Ishikawa (cell line): ENCODE measurements around the gene GNA15.

Experiments
- CEBPB ChIP-seq: IDR thresholded peaks from 2 replicates; pipeline ENCODE4 v1.6.1; 2012
- CREB1 ChIP-seq: IDR thresholded peaks from 2 replicates; pipeline ENCODE4 v1.6.1; 2012; ENCODE audit warnings: low read depth
- EGR1 ChIP-seq: IDR thresholded peaks from 2 replicates; pipeline ENCODE4 v1.6.1; 2012
- EP300 ChIP-seq: IDR thresholded peaks from 2 replicates; pipeline ENCODE4 v1.6.1; 2012; ENCODE audit warnings: borderline replicate concordance
- FOXM1 ChIP-seq: IDR thresholded peaks from 2 replicates; pipeline ENCODE4 v1.6.1; 2012; ENCODE audit warnings: low read depth, borderline replicate concordance
- MAX ChIP-seq: IDR thresholded peaks from 2 replicates; pipeline ENCODE4 v1.6.1; 2012
- NFIC ChIP-seq: IDR thresholded peaks from 2 replicates; pipeline ENCODE4 v1.6.1; 2012
- RAD21 ChIP-seq: IDR thresholded peaks from 2 replicates; pipeline ENCODE4 v1.6.1; 2012; ENCODE audit warnings: low read depth
- REST ChIP-seq: IDR thresholded peaks from 2 replicates; pipeline ENCODE4 v1.6.1; 2012; ENCODE audit warnings: low read depth, mild to moderate bottlenecking
- TAF1 ChIP-seq: IDR thresholded peaks from 2 replicates; pipeline ENCODE4 v1.6.1; 2012; ENCODE audit warnings: low read depth, mild to moderate bottlenecking
- TCF12 ChIP-seq: IDR thresholded peaks from 2 replicates; pipeline ENCODE4 v1.6.1; 2012; ENCODE audit warnings: low read depth
- TEAD4 ChIP-seq: IDR thresholded peaks from 2 replicates; pipeline ENCODE4 v1.6.1; 2012
- USF1 ChIP-seq: IDR thresholded peaks from 2 replicates; pipeline ENCODE4 v1.6.1; 2012
- YY1 ChIP-seq: IDR thresholded peaks from 2 replicates; pipeline ENCODE4 v1.6.1; 2012; ENCODE audit warnings: low read depth
- ZBTB7A ChIP-seq: IDR thresholded peaks from 2 replicates; pipeline ENCODE4 v1.6.1; 2012; ENCODE audit warnings: low read depth

GNA15 gene

GRCh38 chr19:3096902-3097326 is 38.9 kb upstream of the GNA15 start:
- no peak for TF ChIP-seq RAD21
- TF ChIP-seq MAX = no peak
- TF ChIP-seq CEBPB = no peak
- no peak for TF ChIP-seq NFIC
- TF ChIP-seq TEAD4 = no peak
- TF ChIP-seq CREB1 = no peak
- TF ChIP-seq TAF1 = no peak
- no peak for TF ChIP-seq EGR1
- no peak for TF ChIP-seq FOXM1
- TF ChIP-seq ZBTB7A = no peak
- TF ChIP-seq USF1 = no peak
- no peak for TF ChIP-seq REST
- no peak for TF ChIP-seq EP300
- no peak for TF ChIP-seq TCF12
- no peak for TF ChIP-seq YY1

- TF ChIP-seq TEAD4 (no peak), RAD21 (no peak), CEBPB (no peak), FOXM1 (no peak), EGR1 (no peak), YY1 (no peak), REST (no peak), TAF1 (no peak), NFIC (no peak), EP300 (no peak)
These were observed 38.4 kb upstream of the GNA15 start for GRCh38 chr19:3097442-3097871.

DNA sequence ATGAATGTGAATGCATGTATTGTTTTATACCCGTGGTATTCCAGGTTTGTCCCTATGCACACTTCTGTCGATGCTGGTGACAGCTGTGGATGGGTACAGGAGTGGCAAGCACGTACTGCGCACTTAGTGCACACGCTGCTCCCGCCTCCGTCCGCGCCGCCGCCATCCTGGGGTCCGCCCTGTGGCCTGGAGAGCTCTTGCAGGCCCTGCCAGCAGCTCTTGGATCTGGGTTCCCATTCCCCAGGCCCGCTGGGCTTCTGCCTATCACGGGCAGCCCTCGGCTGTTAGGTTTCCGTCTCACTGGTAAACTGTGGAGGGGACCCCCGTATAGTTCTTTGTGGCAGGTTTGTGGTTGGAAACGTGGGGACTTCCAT is 37.7 kb upstream of the GNA15 start:
- no peak for TF ChIP-seq EGR1
- no peak for TF ChIP-seq CEBPB
- no peak for TF ChIP-seq CREB1
- TF ChIP-seq TEAD4 = no peak
- no peak for TF ChIP-seq ZBTB7A
- TF ChIP-seq REST = no peak
- TF ChIP-seq EP300 = no peak
- TF ChIP-seq TAF1 = no peak
- no peak for TF ChIP-seq YY1
- TF ChIP-seq FOXM1 = no peak
- TF ChIP-seq MAX = no peak
- no peak for TF ChIP-seq USF1
- no peak for TF ChIP-seq NFIC
- TF ChIP-seq RAD21 = no peak
- no peak for TF ChIP-seq TCF12

- no peak for TF ChIP-seq EGR1
These were observed 37.1 kb upstream of the GNA15 start for GRCh38 chr19:3098515-3099346.
